Measurements from ENCODE around the gene CTDSPL. TPM values are rescaled to one million over a fixed set of nuclear protein-coding genes. Genes with fewer than 3 reads are reported as not detected.

Gene CTDSPL
- total RNA-seq, 2 donors from 2014 or later, result 27.8 to 30.7 TPM

- Histone ChIP-seq H3K9me3 (ENCODE audit: control insufficient read depth, low read length) (no peaks in the 10 kb centered on the region), H3K36me3 (ENCODE audit: control insufficient read depth, insufficient read depth, low read length) (no peaks in the 10 kb centered on the region), H3K27ac (ENCODE audit: low read depth, low read length) (no peak overlapping the region), H3K27me3 (ENCODE audit: control insufficient read depth, insufficient read depth, low read length, poor library complexity, severe bottlenecking) (peaks cover 18% of the 10 kb centered on the region), H3K4me1 (ENCODE audit: control insufficient read depth, insufficient read depth, low read length) (no peaks in the 10 kb centered on the region), H3K4me3 (ENCODE audit: low read length) (no peak overlapping the region), H3K9ac (ENCODE audit: extremely low read depth, low read length, poor library complexity, severe bottlenecking) (no peak overlapping the region)
- Mint-ChIP-seq H3K4me1 (peaks cover 26% of the 10 kb centered on the region), H3K9me3 (no peaks in the 10 kb centered on the region), H3K36me3 (ENCODE audit: low read depth) (no peaks in the 10 kb centered on the region), H3K27me3 (ENCODE audit: insufficient read depth) (peaks cover 28% of the 10 kb centered on the region), H3K4me3 (no peak overlapping the region), H3K27ac (no peak overlapping the region)
- DNase-seq, result no peak
- WGBS, 2 experiments (ENCODE audit: insufficient coverage in 1 of 2, insufficient read length in 1 of 2), result 100% methylated on average over 2 to 3 of the region's 3 CpGs
- no peak for TF ChIP-seq CTCF (conservative IDR thresholded peaks at IDR 0.05)
Measured at GRCh38 chr3:37888421-37888820, 26.7 kb downstream of the CTDSPL start.

- H3K4me3 Mint-ChIP-seq, result no peak overlapping the region
- peaks cover 13% of the 10 kb centered on the region for H3K4me1 Mint-ChIP-seq
- no peak overlapping the region for H3K9ac ChIP-seq (ENCODE audit: extremely low read depth, low read length, poor library complexity, severe bottlenecking)
- 94 to 100% methylated on average over 4 to 5 of the region's 5 CpGs for WGBS, 2 experiments (ENCODE audit: insufficient coverage in 1 of 2, insufficient read length in 1 of 2)
- no peaks in the 10 kb centered on the region for H3K9me3 Mint-ChIP-seq
- peaks cover 11% of the 10 kb centered on the region for H3K27me3 ChIP-seq (ENCODE audit: control insufficient read depth, insufficient read depth, low read length, poor library complexity, severe bottlenecking)
- no peaks in the 10 kb centered on the region for H3K9me3 ChIP-seq (ENCODE audit: control insufficient read depth, low read length)
- no peaks in the 10 kb centered on the region for H3K36me3 ChIP-seq (ENCODE audit: control insufficient read depth, insufficient read depth, low read length)
- no peak overlapping the region for H3K27ac Mint-ChIP-seq
- no peaks in the 10 kb centered on the region for H3K36me3 Mint-ChIP-seq (ENCODE audit: low read depth)
- no peak for TF ChIP-seq CTCF (conservative IDR thresholded peaks at IDR 0.05)
- DNase-seq, result no peak
- H3K4me1 ChIP-seq (ENCODE audit: control insufficient read depth, insufficient read depth, low read length), result no peaks in the 10 kb centered on the region
- H3K4me3 ChIP-seq (ENCODE audit: low read length), result no peak overlapping the region
- no peak overlapping the region for H3K27ac ChIP-seq (ENCODE audit: low read depth, low read length)
- H3K27me3 Mint-ChIP-seq (ENCODE audit: insufficient read depth), result peaks cover 17% of the 10 kb centered on the region
Measured at GRCh38 chr3:37890522-37890921, 28.8 kb downstream of the CTDSPL start.

GRCh38 chr3:37891227-37891626 lies 29.5 kb downstream of the CTDSPL start:
- no peaks in the 10 kb centered on the region for H3K36me3 Mint-ChIP-seq (ENCODE audit: low read depth)
- no peaks in the 10 kb centered on the region for H3K36me3 ChIP-seq (ENCODE audit: control insufficient read depth, insufficient read depth, low read length)
- no peak overlapping the region for H3K9ac ChIP-seq (ENCODE audit: extremely low read depth, low read length, poor library complexity, severe bottlenecking)
- H3K9me3 Mint-ChIP-seq, result no peaks in the 10 kb centered on the region
- DNase-seq, result no peak
- H3K27ac Mint-ChIP-seq, result no peak overlapping the region
- WGBS, 2 experiments (ENCODE audit: insufficient coverage in 1 of 2, insufficient read length in 1 of 2), result 78 to 93% methylated on average over 3 of the region's 3 CpGs
- H3K27ac ChIP-seq (ENCODE audit: low read depth, low read length), result no peak overlapping the region
- H3K4me1 Mint-ChIP-seq, result peaks cover 14% of the 10 kb centered on the region
- H3K4me1 ChIP-seq (ENCODE audit: control insufficient read depth, insufficient read depth, low read length), result no peaks in the 10 kb centered on the region
- H3K27me3 Mint-ChIP-seq (ENCODE audit: insufficient read depth), result peaks cover 10% of the 10 kb centered on the region
- no peak overlapping the region for H3K4me3 Mint-ChIP-seq
- H3K9me3 ChIP-seq (ENCODE audit: control insufficient read depth, low read length), result no peaks in the 10 kb centered on the region
- H3K27me3 ChIP-seq (ENCODE audit: control insufficient read depth, insufficient read depth, low read length, poor library complexity, severe bottlenecking), result peaks cover 4% of the 10 kb centered on the region
- H3K4me3 ChIP-seq (ENCODE audit: low read length), result no peak overlapping the region
- TF ChIP-seq CTCF (conservative IDR thresholded peaks at IDR 0.05), result no peak

Measured in endodermal cell (in vitro differentiated cells).